ENCODE data around the gene ORMDL3.

Gene ORMDL3, protein sequence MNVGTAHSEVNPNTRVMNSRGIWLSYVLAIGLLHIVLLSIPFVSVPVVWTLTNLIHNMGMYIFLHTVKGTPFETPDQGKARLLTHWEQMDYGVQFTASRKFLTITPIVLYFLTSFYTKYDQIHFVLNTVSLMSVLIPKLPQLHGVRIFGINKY

DNA sequence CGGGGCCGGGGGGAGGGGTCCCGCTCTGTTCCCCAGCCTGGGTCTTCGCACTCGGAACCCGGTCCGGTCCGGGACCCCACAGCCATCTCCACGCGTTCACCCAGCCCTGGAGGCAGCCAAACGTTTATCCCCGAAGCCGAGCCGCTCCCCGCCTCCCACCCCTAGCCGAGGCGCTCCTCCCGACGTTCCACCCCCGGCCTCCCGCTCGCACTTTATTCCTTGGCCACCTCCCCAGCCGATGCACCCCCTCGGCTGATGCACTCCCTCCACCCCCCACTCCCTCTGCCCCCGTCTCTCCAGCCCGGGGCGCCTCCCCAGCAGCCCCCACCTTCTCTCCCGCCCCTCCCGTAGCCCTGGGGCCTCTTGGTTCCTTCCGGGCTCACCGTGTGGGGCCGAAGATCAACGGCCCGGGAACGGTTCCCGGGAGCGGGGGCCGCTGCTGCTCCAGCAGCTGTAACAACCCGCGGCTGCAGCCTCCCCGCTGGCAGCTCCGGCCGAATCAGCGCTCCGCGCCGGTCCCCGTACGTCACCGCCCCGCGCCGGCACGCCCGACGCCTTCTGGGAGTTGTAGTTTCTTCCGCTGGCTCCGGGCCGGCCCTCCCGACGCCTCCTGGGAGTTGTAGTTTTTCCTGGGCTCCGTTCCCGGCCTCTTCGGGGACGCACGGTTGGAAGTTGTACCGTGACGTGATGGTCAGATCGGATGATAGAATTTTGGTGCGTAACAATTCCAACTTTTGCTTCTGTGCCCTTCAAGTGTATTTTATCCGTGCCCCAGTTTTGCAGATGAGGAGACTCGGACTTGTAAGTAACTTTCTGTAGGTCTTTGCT, at the start of gene ORMDL3, which contains the start of gene LRRC3C:
Gene ORMDL3 (minus strand): TSS at position 501 of the 828 bp plus-strand sequence. CDS start 3,398 bp downstream, outside the sequence.
Gene LRRC3C (plus strand): TSS at position 632 of the 828 bp plus-strand sequence. CDS start 13,792 bp downstream, outside the sequence.
- TF ChIP-seq, protein P1, sequence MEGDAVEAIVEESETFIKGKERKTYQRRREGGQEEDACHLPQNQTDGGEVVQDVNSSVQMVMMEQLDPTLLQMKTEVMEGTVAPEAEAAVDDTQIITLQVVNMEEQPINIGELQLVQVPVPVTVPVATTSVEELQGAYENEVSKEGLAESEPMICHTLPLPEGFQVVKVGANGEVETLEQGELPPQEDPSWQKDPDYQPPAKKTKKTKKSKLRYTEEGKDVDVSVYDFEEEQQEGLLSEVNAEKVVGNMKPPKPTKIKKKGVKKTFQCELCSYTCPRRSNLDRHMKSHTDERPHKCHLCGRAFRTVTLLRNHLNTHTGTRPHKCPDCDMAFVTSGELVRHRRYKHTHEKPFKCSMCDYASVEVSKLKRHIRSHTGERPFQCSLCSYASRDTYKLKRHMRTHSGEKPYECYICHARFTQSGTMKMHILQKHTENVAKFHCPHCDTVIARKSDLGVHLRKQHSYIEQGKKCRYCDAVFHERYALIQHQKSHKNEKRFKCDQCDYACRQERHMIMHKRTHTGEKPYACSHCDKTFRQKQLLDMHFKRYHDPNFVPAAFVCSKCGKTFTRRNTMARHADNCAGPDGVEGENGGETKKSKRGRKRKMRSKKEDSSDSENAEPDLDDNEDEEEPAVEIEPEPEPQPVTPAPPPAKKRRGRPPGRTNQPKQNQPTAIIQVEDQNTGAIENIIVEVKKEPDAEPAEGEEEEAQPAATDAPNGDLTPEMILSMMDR (conservative IDR thresholded peaks at IDR 0.05; ENCODE audit: low read depth): no peak
- ChIA-PET CTCF (interaction anchor here (0.6 to 0.8 kb wide), 2 partner anchors 205 to 691 kb away, joined by 3 to 4 read pairs; no protein-coding TSS in a partner anchor), POLR2A (ENCODE audit: low non-redundant PET) (interaction anchor here (0.5 to 0.7 kb wide), 2 partner anchors 32 to 1860 kb away, joined by 3 read pairs; no protein-coding TSS in a partner anchor)
- H3K27ac ChIP-seq: peak within 1 kb of the TSS; percentile 85
- peak; percentile 89 for DNase-seq (ENCODE audit: low spot score)

DNA sequence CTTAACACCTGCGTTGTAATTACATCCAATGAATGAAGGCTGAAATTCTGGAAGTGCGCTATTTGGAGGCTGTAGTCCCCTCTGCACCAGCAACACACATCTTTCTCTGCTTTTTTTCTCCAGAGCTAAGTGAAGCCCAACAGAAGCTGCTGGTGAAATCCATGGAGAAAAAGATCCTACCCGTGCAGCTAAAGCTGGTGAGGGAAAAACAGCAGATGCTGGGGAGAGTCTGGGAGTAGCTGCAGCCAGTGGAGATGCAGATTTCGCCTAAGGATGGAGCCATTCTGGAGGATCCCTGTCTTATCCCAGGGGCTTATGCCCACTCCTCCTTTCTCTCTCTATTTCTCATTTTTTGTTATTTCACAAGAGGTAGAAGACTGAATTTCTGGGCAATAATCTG, 48.4 kb upstream of the ORMDL3 start:
- ChIA-PET POLR2A (ENCODE audit: low non-redundant PET) (no interaction called here), CTCF (interaction anchor here (0.7 to 1.8 kb wide), 3 partner anchors 17 to 223 kb away, joined by 4 to 6 read pairs (median 4); no protein-coding TSS in a partner anchor)
- H3K27ac ChIP-seq: no peak overlapping the region
- TF ChIP-seq, protein P1 (conservative IDR thresholded peaks at IDR 0.05; ENCODE audit: low read depth): no peak
- no peak for DNase-seq (ENCODE audit: low spot score)

DNA sequence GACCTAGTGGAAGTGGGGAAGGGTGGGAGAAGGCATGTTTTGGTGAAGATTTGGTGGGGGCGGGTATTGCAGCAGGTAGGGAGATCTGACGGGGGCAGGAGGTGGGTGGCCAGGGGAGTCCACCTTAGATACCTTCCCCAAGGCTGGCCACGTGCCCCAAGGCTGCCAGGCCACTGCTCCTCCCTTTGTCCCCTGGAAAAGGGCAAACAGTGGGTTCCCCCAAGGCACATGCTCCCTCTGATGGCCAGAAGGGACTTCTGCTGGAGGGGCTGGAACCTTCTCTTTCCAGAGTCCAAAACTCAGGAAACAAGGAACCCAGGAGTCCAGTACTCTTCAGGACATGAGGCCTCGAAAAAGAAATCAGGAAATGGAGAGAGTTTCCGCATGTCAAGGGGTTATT, 47.0 kb upstream of the ORMDL3 start:
- TF ChIP-seq, protein P1 (conservative IDR thresholded peaks at IDR 0.05; ENCODE audit: low read depth): no peak
- ChIA-PET POLR2A (ENCODE audit: low non-redundant PET) (interaction anchor here (0.6 kb wide), 1 partner anchor 51 kb away, joined by 3 read pairs; no protein-coding TSS in a partner anchor), CTCF (no interaction called here)
- DNase-seq (ENCODE audit: low spot score): no peak
- H3K27ac ChIP-seq: no peak overlapping the region

DNA sequence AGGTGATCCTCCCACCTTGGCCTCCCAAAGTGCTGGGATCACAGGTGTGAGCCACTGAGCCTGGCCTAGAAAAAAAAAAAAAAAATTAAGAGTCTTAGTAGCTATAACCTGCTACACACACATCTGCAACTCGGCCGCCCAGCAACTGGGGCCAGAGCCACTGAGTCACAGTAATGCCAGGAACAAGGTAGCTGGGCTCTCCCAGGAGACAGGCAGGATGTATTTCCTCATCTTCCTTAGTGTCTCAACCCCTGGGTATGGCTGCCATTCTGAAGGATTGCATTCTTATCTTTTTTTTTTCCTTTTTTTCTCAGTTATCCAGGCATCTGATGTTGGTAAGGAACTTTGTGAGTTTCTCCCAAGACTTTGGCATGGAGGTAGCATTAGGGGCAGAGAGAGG, 46.1 kb upstream of the ORMDL3 start:
- TF ChIP-seq, protein P1 (conservative IDR thresholded peaks at IDR 0.05; ENCODE audit: low read depth): no peak
- POLR2A ChIA-PET (ENCODE audit: low non-redundant PET): no interaction called here
- no peak for DNase-seq (ENCODE audit: low spot score)
- no peak overlapping the region for H3K27ac ChIP-seq
- CTCF ChIA-PET: interaction anchor here (0.5 to 2.1 kb wide), 2 partner anchors 15 to 310 kb away, joined by 3 to 8 read pairs; no protein-coding TSS in a partner anchor

DNA sequence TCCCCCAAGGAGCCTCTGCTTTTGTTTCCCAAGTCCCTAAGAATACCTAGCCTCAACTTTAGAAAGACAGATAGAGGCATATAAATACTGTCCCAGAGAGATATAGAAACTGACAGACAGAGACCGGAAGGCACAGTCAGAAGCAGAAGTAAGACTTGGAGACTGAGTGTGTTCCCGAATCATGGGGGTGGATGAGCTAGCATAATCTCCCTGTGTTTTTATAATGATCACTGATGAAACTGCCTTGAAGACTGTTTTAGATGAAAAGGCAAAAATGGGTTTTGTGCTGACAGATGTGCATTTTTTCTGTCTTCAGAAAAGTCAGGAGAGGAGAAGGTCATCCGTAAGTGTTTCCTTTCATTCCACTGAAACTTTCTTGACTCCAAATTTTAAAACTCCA, 44.9 kb upstream of the ORMDL3 start:
- no peak overlapping the region for H3K27ac ChIP-seq
- TF ChIP-seq, protein P1 (conservative IDR thresholded peaks at IDR 0.05; ENCODE audit: low read depth): no peak
- ChIA-PET CTCF (interaction anchor here (2.1 kb wide), 1 partner anchor 13 kb away, joined by 8 read pairs; no protein-coding TSS in a partner anchor), POLR2A (ENCODE audit: low non-redundant PET) (no interaction called here)
- no peak for DNase-seq (ENCODE audit: low spot score)

DNA sequence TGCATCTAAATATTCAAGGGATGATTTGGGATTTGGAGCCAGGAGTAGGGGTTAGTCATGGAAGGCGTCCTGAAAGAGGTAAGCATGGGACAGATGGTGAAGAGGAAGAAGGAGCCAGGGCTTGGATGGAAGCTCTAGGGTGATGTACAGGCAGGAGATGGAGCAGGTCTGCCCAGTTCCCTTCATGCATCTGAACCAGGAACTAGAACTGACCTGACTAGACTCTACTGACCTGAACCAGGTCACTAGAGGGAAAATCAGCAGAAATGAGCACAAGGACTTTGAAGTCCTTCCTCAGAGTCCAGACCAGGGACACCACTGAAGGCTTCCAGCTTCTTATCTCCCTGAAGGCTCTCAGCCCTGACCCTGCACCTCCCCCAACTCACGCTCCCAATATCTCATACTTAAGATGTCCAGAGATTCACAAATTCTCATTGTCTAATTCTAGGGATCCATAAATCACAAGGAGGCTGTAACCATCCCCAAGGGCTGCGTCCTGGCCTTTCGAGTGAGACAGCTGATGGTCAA, 43.7 kb upstream of the ORMDL3 start:
- TF ChIP-seq, protein P1 (conservative IDR thresholded peaks at IDR 0.05; ENCODE audit: low read depth): no peak
- ChIA-PET POLR2A (ENCODE audit: low non-redundant PET) (no interaction called here), CTCF (interaction anchor here (1.0 to 2.3 kb wide), 2 partner anchors 9 to 13 kb away, joined by 3 to 9 read pairs; partner anchors contain the start of gene PSMD3)
- H3K27ac ChIP-seq: no peak overlapping the region
- DNase-seq (ENCODE audit: low spot score): no peak
